ENCODE data around the gene ZNF512. TPM values are rescaled to one million over a fixed set of nuclear protein-coding genes. Genes with fewer than 3 reads are reported as not detected.

The ZNF512 gene
- total RNA-seq, 1 experiment from 2014 or later: not detected

GRCh38 chr2:27596627-27597026 lies 13.8 kb downstream of the ZNF512 start:
- Histone ChIP-seq H3K9me2 (replicated peaks; ENCODE audit: low read length) (no peaks in the 10 kb centered on the region), H3K4me1 (ENCODE audit: insufficient read depth, low read length) (peaks cover 8% of the 10 kb centered on the region), H3K4me2 (ENCODE audit: low read length) (0 out of 2 replicates have a peak overlapping the region, but pooled peaks have one; percentile 6), H3K27ac (ENCODE audit: low read length) (no peak overlapping the region), H3K27me3 (ENCODE audit: low read length) (no peaks in the 10 kb centered on the region), H3K9me3 (ENCODE audit: low read length) (no peaks in the 10 kb centered on the region), H4K20me1 (ENCODE audit: low read length) (no peaks in the 10 kb centered on the region), H3F3A (ENCODE audit: low read length, unreplicated experiment) (no peaks in the 10 kb centered on the region), H3K79me2 (ENCODE audit: low read length) (no peaks in the 10 kb centered on the region), H3K36me3 (ENCODE audit: low read depth, low read length) (no peaks in the 10 kb centered on the region), H3K4me3 (ENCODE audit: low read length) (no peak overlapping the region), H2AFZ (ENCODE audit: low read length) (no peak overlapping the region), H3K9ac (ENCODE audit: low read length) (no peak overlapping the region)
- intact Hi-C loops (cut with micrococcal nuclease): no loop called here
- DNase-seq (peak; percentile 31), ATAC-seq (peak; percentile 85)
- CTCF ChIA-PET: no interaction called here
- POLR2A ChIA-PET (ENCODE audit: unreplicated experiment): interaction anchor here (0.6 kb wide), 1 partner anchor 36 kb away, joined by 4 read pairs; no protein-coding TSS in a partner anchor
- TF ChIP-seq EZH2 (IDR thresholded peaks at IDR 0.05; ENCODE audit: low read length, unreplicated experiment) (no peak), EZH2phosphoT487 (IDR thresholded peaks at IDR 0.05; ENCODE audit: borderline replicate concordance, low read length) (no peak), CTCF (conservative IDR thresholded peaks at IDR 0.05; ENCODE audit: low read depth, low read length) (no peak)
- no TSS peak for BruUV-seq (replicated peaks)

GRCh38 chr2:27606611-27607010 lies 23.8 kb downstream of the ZNF512 start:
- POLR2A ChIA-PET (ENCODE audit: unreplicated experiment): no interaction called here
- Histone ChIP-seq H3K79me2 (ENCODE audit: low read length) (no peaks in the 10 kb centered on the region), H3K4me3 (ENCODE audit: low read length) (no peak overlapping the region), H4K20me1 (ENCODE audit: low read length) (no peaks in the 10 kb centered on the region), H3K27ac (ENCODE audit: low read length) (no peak overlapping the region), H3K9ac (ENCODE audit: low read length) (no peak overlapping the region), H3K27me3 (ENCODE audit: low read length) (no peaks in the 10 kb centered on the region), H3K4me1 (ENCODE audit: insufficient read depth, low read length) (peaks cover 4% of the 10 kb centered on the region; the same call in 1 of the 2 replicates), H2AFZ (ENCODE audit: low read length) (no peak overlapping the region), H3K4me2 (ENCODE audit: low read length) (no peak overlapping the region), H3K36me3 (ENCODE audit: low read depth, low read length) (no peaks in the 10 kb centered on the region), H3K9me2 (replicated peaks; ENCODE audit: low read length) (no peaks in the 10 kb centered on the region), H3F3A (ENCODE audit: low read length, unreplicated experiment) (no peaks in the 10 kb centered on the region), H3K9me3 (ENCODE audit: low read length) (no peaks in the 10 kb centered on the region)
- DNase-seq: no peak
- CTCF ChIA-PET: no interaction called here
- ATAC-seq: no peak
- no TSS peak for BruUV-seq (replicated peaks)
- TF ChIP-seq EZH2 (IDR thresholded peaks at IDR 0.05; ENCODE audit: low read length, unreplicated experiment): no peak
- no peak for TF ChIP-seq EZH2phosphoT487 (IDR thresholded peaks at IDR 0.05; ENCODE audit: borderline replicate concordance, low read length)
- TF ChIP-seq CTCF (conservative IDR thresholded peaks at IDR 0.05; ENCODE audit: low read depth, low read length): no peak
- intact Hi-C loops (cut with micrococcal nuclease): no loop called here

GRCh38 chr2:27613985-27614384 lies 31.1 kb downstream of the ZNF512 start:
- CTCF ChIA-PET: interaction anchor here (0.6 kb wide), 2 partner anchors 27 to 93 kb away, joined by 3 to 6 read pairs; no protein-coding TSS in a partner anchor
- peak; percentile 27; the same call in 1 of the 2 replicates for ATAC-seq

More at GRCh38 chr2:27613985-27614384, 31.1 kb downstream of the ZNF512 start:
- H3K9me2 ChIP-seq (replicated peaks; ENCODE audit: low read length): no peaks in the 10 kb centered on the region
- no peak overlapping the region for H3K4me3 ChIP-seq (ENCODE audit: low read length)
- POLR2A ChIA-PET (ENCODE audit: unreplicated experiment): no interaction called here
- H3K27ac ChIP-seq (ENCODE audit: low read length): no peak overlapping the region
- H3K4me1 ChIP-seq (ENCODE audit: insufficient read depth, low read length): no peaks in the 10 kb centered on the region
- no peaks in the 10 kb centered on the region for H3K9me3 ChIP-seq (ENCODE audit: low read length)
- no peak for TF ChIP-seq EZH2 (IDR thresholded peaks at IDR 0.05; ENCODE audit: low read length, unreplicated experiment)
- no peak for TF ChIP-seq CTCF (conservative IDR thresholded peaks at IDR 0.05; ENCODE audit: low read depth, low read length)
- H3K4me2 ChIP-seq (ENCODE audit: low read length): no peak overlapping the region
- intact Hi-C loops (cut with micrococcal nuclease): no loop called here
- no peak for DNase-seq
- no peaks in the 10 kb centered on the region for H3F3A ChIP-seq (ENCODE audit: low read length, unreplicated experiment)
- no peaks in the 10 kb centered on the region for H3K27me3 ChIP-seq (ENCODE audit: low read length)
- BruUV-seq (replicated peaks): no TSS peak
- H3K9ac ChIP-seq (ENCODE audit: low read length): no peak overlapping the region
- no peaks in the 10 kb centered on the region for H3K79me2 ChIP-seq (ENCODE audit: low read length)
- H4K20me1 ChIP-seq (ENCODE audit: low read length): no peaks in the 10 kb centered on the region
- no peak overlapping the region for H2AFZ ChIP-seq (ENCODE audit: low read length)
- H3K36me3 ChIP-seq (ENCODE audit: low read depth, low read length): no peaks in the 10 kb centered on the region
